Keratinocyte (primary cell): ENCODE measurements around the gene MBP. TPM values are rescaled to one million over a fixed set of nuclear protein-coding genes. Genes with fewer than 3 reads are reported as not detected.

Experiments used
- DNase-seq: peaks from one replicate; pipeline ENCODE4 v3.0.0-alpha.2; 2011; ENCODE audit warnings: low read depth, missing footprints, low spot score
- FAIRE-seq: peaks from 2 replicates; lab custom pipeline; 2011; peaks lifted over from hg19 to GRCh38; lab: Jason Lieb, UNC
- H2AFZ ChIP-seq: 2 replicates; pipeline ENCODE4 v1.6.0; 2012; ENCODE audit warnings: low read length, control low read depth, inconsistent platforms; ENCODE audit not compliant: control insufficient read depth
- H3K27ac ChIP-seq: 2 replicates; pipeline ENCODE4 v1.5.1; 2011; ENCODE audit warnings: low read length; ENCODE audit not compliant: control insufficient read depth, insufficient read depth
- H3K27me3 ChIP-seq: 3 replicates; pipeline ENCODE4 v1.6.0; 2011; ENCODE audit warnings: low read length; ENCODE audit not compliant: control insufficient read depth, insufficient read depth; ENCODE audit errors: extremely low read depth
- H3K36me3 ChIP-seq, 2 experiments: 2 replicates in 1 of 2; 3 replicates in 1 of 2; pipeline ENCODE4 v1.5.1; 2011; ENCODE audit warnings: low read length in 2 of 2, mild to moderate bottlenecking in 1 of 2; ENCODE audit not compliant: control insufficient read depth in 2 of 2, insufficient read depth in 2 of 2; ENCODE audit errors: extremely low read depth in 1 of 2
- H3K4me1 ChIP-seq: 3 replicates; pipeline ENCODE4 v1.5.1; 2011; ENCODE audit warnings: low read length; ENCODE audit not compliant: control insufficient read depth, insufficient read depth; ENCODE audit errors: extremely low read depth
- H3K4me2 ChIP-seq: 3 replicates; pipeline ENCODE4 v1.6.0; 2011; ENCODE audit warnings: low read depth, low read length; ENCODE audit not compliant: control insufficient read depth, insufficient read depth; ENCODE audit errors: extremely low read depth
- H3K4me3 ChIP-seq, 3 experiments: fragments of 200-600 bp in 1 of 3; sonication (generic) in 1 of 3; 2 replicates in 2 of 3; 3 replicates in 1 of 3; pipeline ENCODE4 v1.5.1; 2011 to 2016; ENCODE audit warnings: low read length in 3 of 3, mild to moderate bottlenecking in 3 of 3, control low read depth in 2 of 3, inconsistent platforms in 1 of 3, low read depth in 1 of 3, mixed read lengths in 1 of 3, mixed run types in 1 of 3, moderate library complexity in 1 of 3; ENCODE audit not compliant: control insufficient read depth in 2 of 3, insufficient read depth in 2 of 3; ENCODE audit errors: extremely low read depth in 1 of 3
- H3K79me2 ChIP-seq: 2 replicates; pipeline ENCODE4 v1.6.0; 2012; ENCODE audit warnings: low read length; ENCODE audit not compliant: control insufficient read depth, insufficient read depth
- H3K9ac ChIP-seq: 3 replicates; pipeline ENCODE4 v1.6.0; 2011; ENCODE audit warnings: low read length; ENCODE audit not compliant: control insufficient read depth, insufficient read depth; ENCODE audit errors: extremely low read depth
- H3K9me1 ChIP-seq: 3 replicates; pipeline ENCODE4 v1.6.0; 2011; ENCODE audit warnings: low read length; ENCODE audit not compliant: control insufficient read depth, insufficient read depth; ENCODE audit errors: extremely low read depth
- H3K9me3 ChIP-seq: 2 replicates; pipeline ENCODE4 v1.5.1; 2012; ENCODE audit warnings: low read depth, low read length; ENCODE audit not compliant: control insufficient read depth
- H4K20me1 ChIP-seq: 3 replicates; pipeline ENCODE4 v1.6.0; 2011; ENCODE audit warnings: low read length; ENCODE audit not compliant: control insufficient read depth, insufficient read depth; ENCODE audit errors: extremely low read depth
- CTCF ChIP-seq, 3 experiments: IDR thresholded peaks in 1 of 3; conservative IDR thresholded peaks in 1 of 3; optimal IDR thresholded peaks in 1 of 3; 2 replicates in 2 of 3; 3 replicates in 1 of 3; pipeline versions ENCODE3 to v1.5.1; 2011; ENCODE audit warnings: low read length in 3 of 3, mild to moderate bottlenecking in 3 of 3, moderate library complexity in 2 of 3, control low read depth in 1 of 3, inconsistent platforms in 1 of 3; ENCODE audit not compliant: insufficient read depth in 2 of 3; ENCODE audit errors: extremely low read depth in 1 of 3
- EZH2 ChIP-seq: IDR thresholded peaks from one replicate; pipeline ENCODE4 v1.6.1; 2012; ENCODE audit warnings: inconsistent platforms, mild to moderate bottlenecking, low read length, moderate library complexity
- dilution Hi-C: fragments of 300-500 bp; cut with MboI; formaldehyde crosslinking; loops from one replicate; pipeline ENCODE4 v1.7.0; 2020; ENCODE audit warnings: low sequenced_read_pairs; ENCODE audit not compliant: extremely low pct_ligation_motif_present
- polyA plus RNA-seq, 5 experiments: library from polyadenylated mRNA; depleted of rRNA in 3 of 5; stranded (reverse) in 3 of 5; stranded (forward) in 1 of 5; unstranded in 1 of 5; fragments of >200 nt; gene quantifications; 1 replicate in 1 of 5; 2 replicates in 3 of 5; 3 replicates in 1 of 5; pipeline versions ENCODE4 v1.2.1 to v1.2.3, GENCODE V29; 2011 to 2012; ENCODE audit warnings: missing spikeins in 2 of 5, low read depth in 1 of 5, low replicate concordance in 1 of 5

Gene MBP
- polyA plus RNA-seq, 1 donor (not counting 4 experiments of a cell fraction or from before 2014, with no cell fraction given): 38.7 TPM

- Histone ChIP-seq H3K27me3 (no peaks in the 10 kb centered on the region), H3K27ac (no peak overlapping the region), H3K4me3 (no peak overlapping the region), H3K9me1 (no peaks in the 10 kb centered on the region), H3K36me3 (peaks cover 24 to 28% of the 10 kb centered on the region in 2 experiments), H3K4me1 (peaks cover 55% of the 10 kb centered on the region), H4K20me1 (no peaks in the 10 kb centered on the region), H2AFZ (no peak overlapping the region), H3K4me2 (no peak overlapping the region), H3K9me3 (peaks cover 3% of the 10 kb centered on the region), H3K79me2 (peaks cover 26% of the 10 kb centered on the region), H3K9ac (no peak overlapping the region)
- FAIRE-seq (no peak), DNase-seq (no peak)
- dilution Hi-C loops: no loop called here
- no peak for TF ChIP-seq EZH2
- TF ChIP-seq CTCF (optimal IDR thresholded peaks at IDR 0.05 in 1 of 3, IDR thresholded peaks at IDR 0.05 in 1 of 3, conservative IDR thresholded peaks at IDR 0.05 in 1 of 3; ENCODE audit: extremely low read depth in 1 of 3, insufficient read depth in 2 of 3, low read length in 3 of 3): no peak
Measured at GRCh38 chr18:77061281-77061945, 71.2 kb downstream of the MBP start.

- H3K4me3 ChIP-seq: no peak overlapping the region
- H3K36me3 ChIP-seq: peaks cover 23 to 24% of the 10 kb centered on the region in 2 experiments
- H3K9me3 ChIP-seq: peaks cover 3% of the 10 kb centered on the region
- DNase-seq: no peak
- H3K27ac ChIP-seq: no peak overlapping the region
- H3K9me1 ChIP-seq: no peaks in the 10 kb centered on the region
- H3K4me2 ChIP-seq: no peak overlapping the region
- no peaks in the 10 kb centered on the region for H3K27me3 ChIP-seq
- H2AFZ ChIP-seq: no peak overlapping the region
- peaks cover 38% of the 10 kb centered on the region for H3K79me2 ChIP-seq
- H3K9ac ChIP-seq: no peak overlapping the region
- no peak for FAIRE-seq
- dilution Hi-C loops: no loop called here
- no peaks in the 10 kb centered on the region for H4K20me1 ChIP-seq
- peaks cover 43% of the 10 kb centered on the region for H3K4me1 ChIP-seq
- no peak for TF ChIP-seq EZH2
- no peak for TF ChIP-seq CTCF (optimal IDR thresholded peaks at IDR 0.05 in 1 of 3, IDR thresholded peaks at IDR 0.05 in 1 of 3, conservative IDR thresholded peaks at IDR 0.05 in 1 of 3; ENCODE audit: extremely low read depth in 1 of 3, insufficient read depth in 2 of 3, low read length in 3 of 3)
Measured at GRCh38 chr18:77060151-77060550, 72.4 kb downstream of the MBP start.
